Neural progenitor cell (in vitro differentiated cells): ENCODE results near the gene SGTA.

Source experiments
- EZH2 ChIP-seq: fragments of 200-600 bp; sonication (generic); IDR thresholded peaks from 2 replicates; pipeline ENCODE4 v1.6.1; 2017; ENCODE audit warnings: antibody characterized with exemption, mild to moderate bottlenecking, moderate library complexity
- TF ChIP-seq, protein P1 (sequence below): fragments of 200-600 bp; sonication (generic); IDR thresholded peaks from 2 replicates; pipeline ENCODE4 v1.5.1; 2017; ENCODE audit warnings: antibody characterized with exemption, mild to moderate bottlenecking

DNA sequence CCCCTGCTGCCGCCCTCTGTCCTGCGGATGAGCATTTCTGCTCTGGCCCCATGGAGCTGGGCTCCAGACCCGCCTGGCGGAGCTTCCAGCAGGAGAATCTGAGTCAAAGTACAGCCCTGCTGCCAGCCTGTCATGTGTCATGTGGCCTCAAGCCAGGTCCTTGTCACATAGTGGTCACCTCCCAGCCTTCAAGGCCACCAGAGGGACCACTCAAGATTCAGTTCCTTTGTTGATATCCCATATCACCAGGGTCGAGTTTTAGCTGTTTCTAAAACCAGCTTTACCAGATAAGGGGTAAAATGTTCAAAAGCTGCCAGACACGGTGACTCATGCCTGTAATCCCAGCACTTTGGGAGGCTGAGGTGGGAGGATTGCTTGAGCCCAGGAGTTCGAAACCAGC lies 15.7 kb upstream of the SGTA start:
- TF ChIP-seq, protein P1, sequence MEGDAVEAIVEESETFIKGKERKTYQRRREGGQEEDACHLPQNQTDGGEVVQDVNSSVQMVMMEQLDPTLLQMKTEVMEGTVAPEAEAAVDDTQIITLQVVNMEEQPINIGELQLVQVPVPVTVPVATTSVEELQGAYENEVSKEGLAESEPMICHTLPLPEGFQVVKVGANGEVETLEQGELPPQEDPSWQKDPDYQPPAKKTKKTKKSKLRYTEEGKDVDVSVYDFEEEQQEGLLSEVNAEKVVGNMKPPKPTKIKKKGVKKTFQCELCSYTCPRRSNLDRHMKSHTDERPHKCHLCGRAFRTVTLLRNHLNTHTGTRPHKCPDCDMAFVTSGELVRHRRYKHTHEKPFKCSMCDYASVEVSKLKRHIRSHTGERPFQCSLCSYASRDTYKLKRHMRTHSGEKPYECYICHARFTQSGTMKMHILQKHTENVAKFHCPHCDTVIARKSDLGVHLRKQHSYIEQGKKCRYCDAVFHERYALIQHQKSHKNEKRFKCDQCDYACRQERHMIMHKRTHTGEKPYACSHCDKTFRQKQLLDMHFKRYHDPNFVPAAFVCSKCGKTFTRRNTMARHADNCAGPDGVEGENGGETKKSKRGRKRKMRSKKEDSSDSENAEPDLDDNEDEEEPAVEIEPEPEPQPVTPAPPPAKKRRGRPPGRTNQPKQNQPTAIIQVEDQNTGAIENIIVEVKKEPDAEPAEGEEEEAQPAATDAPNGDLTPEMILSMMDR, result no peak
- TF ChIP-seq EZH2, result no peak
